SK-N-MC (cell line): ENCODE results near the gene ATP1A1.
A peak's percentile ranks its signal among the peaks of the same experiment; 100 is the strongest.

Experiments used
- DNase-seq: peaks from one replicate; pipeline ENCODE4 v3.0.0-alpha.2; 2011; ENCODE audit warnings: low read depth, low spot score
- H3K27ac ChIP-seq: fragments of 200-600 bp; sonication (generic); 2 replicates; pipeline ENCODE4 v1.5.1; 2016; ENCODE audit warnings: mixed run types
- H3K36me3 ChIP-seq: fragments of 200-600 bp; sonication (generic); 2 replicates; pipeline ENCODE4 v1.6.1; 2017; ENCODE audit warnings: antibody characterized with exemption, low read length, mixed read lengths; ENCODE audit not compliant: insufficient read depth
- H3K4me3 ChIP-seq: fragments of 200-600 bp; sonication (generic); 2 replicates; pipeline ENCODE4 v1.5.1; 2016
- H3K9ac ChIP-seq: fragments of 200-600 bp; sonication (generic); 2 replicates; pipeline ENCODE4 v1.8.0; 2017; ENCODE audit warnings: mixed run types, mixed read lengths; ENCODE audit not compliant: insufficient read length
- H3K9me3 ChIP-seq: fragments of 200-600 bp; sonication (generic); 2 replicates; pipeline ENCODE4 v1.6.1; 2017; ENCODE audit warnings: low read depth, mild to moderate bottlenecking, antibody characterized with exemption, low read length, moderate library complexity, mixed read lengths
- EZH2 ChIP-seq: fragments of 200-600 bp; sonication (generic); IDR thresholded peaks from one replicate; pipeline ENCODE4 v1.6.1; 2017; ENCODE audit warnings: antibody characterized with exemption
- FOXP2 ChIP-seq: optimal IDR thresholded peaks from 2 replicates; pipeline ENCODE3; 2011; ENCODE audit warnings: mild to moderate bottlenecking, moderate library complexity; ENCODE audit not compliant: insufficient read depth; ENCODE audit errors: extremely low read length, control extremely low read depth
- POLR2AphosphoS5 ChIP-seq: IDR thresholded peaks from 2 replicates; pipeline ENCODE4 v1.6.1; 2012; ENCODE audit warnings: mild to moderate bottlenecking, low read depth, low read length, borderline replicate concordance

ATP1A1 gene

GRCh38 chr1:116330846-116331245 lies 42.2 kb upstream of the ATP1A1 start:
- Histone ChIP-seq H3K9ac (no peak overlapping the region), H3K36me3 (no peaks in the 10 kb centered on the region), H3K4me3 (no peak overlapping the region), H3K9me3 (no peaks in the 10 kb centered on the region), H3K27ac (no peak overlapping the region)
- TF ChIP-seq POLR2AphosphoS5 (no peak), EZH2 (no peak)
- DNase-seq: no peak

GRCh38 chr1:116331523-116331922 lies 41.5 kb upstream of the ATP1A1 start:
- TF ChIP-seq FOXP2: no peak
- no peak for TF ChIP-seq POLR2AphosphoS5
- no peak for TF ChIP-seq EZH2
- Histone ChIP-seq H3K27ac (no peak overlapping the region), H3K9ac (no peak overlapping the region), H3K36me3 (no peaks in the 10 kb centered on the region), H3K9me3 (no peaks in the 10 kb centered on the region), H3K4me3 (no peak overlapping the region)
- no peak for DNase-seq

GRCh38 chr1:116332451-116332850 lies 40.6 kb upstream of the ATP1A1 start:
- H3K9me3 ChIP-seq: no peaks in the 10 kb centered on the region
- TF ChIP-seq FOXP2 (no peak), EZH2 (no peak), POLR2AphosphoS5 (no peak)
- H3K27ac ChIP-seq: no peak overlapping the region
- no peak overlapping the region for H3K4me3 ChIP-seq
- no peaks in the 10 kb centered on the region for H3K36me3 ChIP-seq
- DNase-seq: no peak
- no peak overlapping the region for H3K9ac ChIP-seq

- H3K36me3 ChIP-seq: no peaks in the 10 kb centered on the region
- H3K9ac ChIP-seq: no peak overlapping the region
- DNase-seq: no peak
- TF ChIP-seq EZH2 (no peak), FOXP2 (no peak), POLR2AphosphoS5 (no peak)
- H3K27ac ChIP-seq: no peak overlapping the region
- H3K9me3 ChIP-seq: no peaks in the 10 kb centered on the region
- H3K4me3 ChIP-seq: no peak overlapping the region
Measured at GRCh38 chr1:116333171-116334014, 39.7 kb upstream of the ATP1A1 start.

- no peak for TF ChIP-seq POLR2AphosphoS5
- no peak for TF ChIP-seq FOXP2
- no peak for TF ChIP-seq EZH2
- Histone ChIP-seq H3K36me3 (no peaks in the 10 kb centered on the region), H3K9me3 (no peaks in the 10 kb centered on the region), H3K4me3 (no peak overlapping the region), H3K27ac (peak overlapping the region; percentile 69), H3K9ac (no peak overlapping the region)
- no peak for DNase-seq
Measured at GRCh38 chr1:116334015-116334547, 39.0 kb upstream of the ATP1A1 start.

- H3K36me3 ChIP-seq: no peaks in the 10 kb centered on the region
- DNase-seq: no peak
- H3K27ac ChIP-seq: peak overlapping the region; percentile 69
- no peaks in the 10 kb centered on the region for H3K9me3 ChIP-seq
- no peak overlapping the region for H3K9ac ChIP-seq
- TF ChIP-seq EZH2 (no peak), FOXP2 (no peak)
- H3K4me3 ChIP-seq: no peak overlapping the region
Measured at GRCh38 chr1:116334868-116335635, 38.0 kb upstream of the ATP1A1 start.

- no peak for TF ChIP-seq FOXP2
- no peak for TF ChIP-seq POLR2AphosphoS5
- TF ChIP-seq EZH2: no peak
- H3K27ac ChIP-seq: no peak overlapping the region
- no peak overlapping the region for H3K4me3 ChIP-seq
- H3K9me3 ChIP-seq: no peaks in the 10 kb centered on the region
- DNase-seq: no peak
- H3K36me3 ChIP-seq: no peaks in the 10 kb centered on the region
- H3K9ac ChIP-seq: no peak overlapping the region
Measured at GRCh38 chr1:116335850-116336624, 37.0 kb upstream of the ATP1A1 start.

GRCh38 chr1:116337398-116337797 lies 35.6 kb upstream of the ATP1A1 start:
- no peak overlapping the region for H3K9ac ChIP-seq
- no peaks in the 10 kb centered on the region for H3K9me3 ChIP-seq
- H3K27ac ChIP-seq: no peak overlapping the region
- no peak for DNase-seq
- H3K36me3 ChIP-seq: no peaks in the 10 kb centered on the region
- no peak overlapping the region for H3K4me3 ChIP-seq
- TF ChIP-seq POLR2AphosphoS5: no peak
- TF ChIP-seq EZH2: no peak
- no peak for TF ChIP-seq FOXP2
